GM12872 (cell line): ENCODE results near the gene RPAP3.

ENCODE experiments used
- TF ChIP-seq, protein P1 (sequence below): IDR thresholded peaks from 3 replicates; pipeline ENCODE4 v1.5.1; 2011; ENCODE audit warnings: low read depth, mild to moderate bottlenecking, low read length, moderate library complexity; ENCODE audit not compliant: insufficient read depth

Gene RPAP3

DNA sequence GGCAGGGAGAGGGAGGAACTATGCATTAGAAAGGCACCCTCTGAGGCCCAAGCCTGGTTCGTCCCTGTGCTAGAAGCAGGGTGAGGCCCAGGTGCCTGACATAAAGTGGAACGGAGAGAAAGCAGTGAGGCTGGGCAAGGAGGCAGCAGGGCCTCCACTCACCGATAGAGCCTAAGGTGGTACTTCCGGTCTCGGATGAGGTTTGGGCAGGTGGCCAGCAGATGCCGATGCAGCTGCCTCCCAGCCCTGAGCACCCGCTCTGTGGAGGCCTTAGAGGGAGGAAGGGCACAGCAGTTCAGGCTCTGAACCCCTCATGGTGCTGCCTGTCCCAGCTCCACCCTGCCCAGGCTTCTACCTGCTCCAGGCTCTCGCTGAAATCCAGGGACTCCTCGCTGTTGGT lies 45.7 kb upstream of the RPAP3 start:
- TF ChIP-seq, protein P1, sequence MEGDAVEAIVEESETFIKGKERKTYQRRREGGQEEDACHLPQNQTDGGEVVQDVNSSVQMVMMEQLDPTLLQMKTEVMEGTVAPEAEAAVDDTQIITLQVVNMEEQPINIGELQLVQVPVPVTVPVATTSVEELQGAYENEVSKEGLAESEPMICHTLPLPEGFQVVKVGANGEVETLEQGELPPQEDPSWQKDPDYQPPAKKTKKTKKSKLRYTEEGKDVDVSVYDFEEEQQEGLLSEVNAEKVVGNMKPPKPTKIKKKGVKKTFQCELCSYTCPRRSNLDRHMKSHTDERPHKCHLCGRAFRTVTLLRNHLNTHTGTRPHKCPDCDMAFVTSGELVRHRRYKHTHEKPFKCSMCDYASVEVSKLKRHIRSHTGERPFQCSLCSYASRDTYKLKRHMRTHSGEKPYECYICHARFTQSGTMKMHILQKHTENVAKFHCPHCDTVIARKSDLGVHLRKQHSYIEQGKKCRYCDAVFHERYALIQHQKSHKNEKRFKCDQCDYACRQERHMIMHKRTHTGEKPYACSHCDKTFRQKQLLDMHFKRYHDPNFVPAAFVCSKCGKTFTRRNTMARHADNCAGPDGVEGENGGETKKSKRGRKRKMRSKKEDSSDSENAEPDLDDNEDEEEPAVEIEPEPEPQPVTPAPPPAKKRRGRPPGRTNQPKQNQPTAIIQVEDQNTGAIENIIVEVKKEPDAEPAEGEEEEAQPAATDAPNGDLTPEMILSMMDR, result no peak

DNA sequence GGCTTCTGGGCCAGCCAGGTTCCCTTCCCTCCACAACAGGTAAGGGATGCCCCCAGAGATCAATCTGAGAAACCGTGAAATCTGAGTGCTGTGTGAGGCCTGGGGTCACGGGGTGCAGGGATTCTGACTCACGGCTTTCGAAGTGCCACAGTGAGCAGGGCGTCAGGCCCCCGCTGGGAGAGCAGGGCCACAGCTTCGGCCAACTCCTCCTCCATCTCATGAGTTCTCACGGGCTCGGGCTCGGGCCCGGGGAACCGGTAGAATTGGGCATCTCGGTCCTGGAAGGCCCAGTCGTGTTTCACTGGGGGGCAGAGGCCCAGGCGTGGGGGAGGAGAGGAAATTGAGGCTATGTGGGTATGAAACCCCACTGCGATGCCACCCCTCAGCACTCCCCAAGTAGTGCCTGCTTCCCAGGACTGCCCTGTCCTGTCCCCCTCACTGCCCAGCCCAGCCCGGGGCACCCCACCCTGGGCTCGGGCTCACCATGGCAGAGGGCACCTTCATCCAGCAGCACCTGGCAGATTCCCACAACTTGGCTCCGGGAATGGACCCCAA lies 45.2 kb upstream of the RPAP3 start:
- TF ChIP-seq, protein P1, result no peak

DNA sequence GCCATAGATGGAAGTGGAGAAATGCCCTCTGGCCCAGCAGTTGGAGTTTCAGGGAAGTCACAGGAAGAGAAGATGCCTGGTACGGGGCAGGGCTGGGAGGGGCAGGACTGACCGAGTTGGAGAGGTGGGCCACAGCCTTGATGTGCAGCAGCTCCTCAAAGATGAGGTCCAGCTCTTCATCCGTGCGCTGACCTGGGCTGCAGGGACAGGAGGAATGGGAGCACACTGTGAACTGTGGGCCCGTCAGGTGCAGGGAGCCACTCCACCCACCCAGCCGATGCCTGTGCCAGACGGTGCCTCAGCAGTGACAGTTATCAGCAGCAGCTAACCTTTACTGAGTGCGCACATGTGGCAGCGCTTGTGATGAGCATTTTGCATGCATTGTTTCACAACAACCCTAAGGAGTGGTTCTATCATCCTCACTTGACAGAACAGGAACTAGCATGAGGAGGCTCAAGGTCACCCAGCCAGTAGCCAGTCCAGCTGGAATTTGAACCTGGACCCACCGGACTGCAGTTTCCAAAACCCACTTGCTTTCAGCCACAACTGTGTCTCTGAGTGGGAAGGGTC lies 44.5 kb upstream of the RPAP3 start:
- TF ChIP-seq, protein P1, result no peak

DNA sequence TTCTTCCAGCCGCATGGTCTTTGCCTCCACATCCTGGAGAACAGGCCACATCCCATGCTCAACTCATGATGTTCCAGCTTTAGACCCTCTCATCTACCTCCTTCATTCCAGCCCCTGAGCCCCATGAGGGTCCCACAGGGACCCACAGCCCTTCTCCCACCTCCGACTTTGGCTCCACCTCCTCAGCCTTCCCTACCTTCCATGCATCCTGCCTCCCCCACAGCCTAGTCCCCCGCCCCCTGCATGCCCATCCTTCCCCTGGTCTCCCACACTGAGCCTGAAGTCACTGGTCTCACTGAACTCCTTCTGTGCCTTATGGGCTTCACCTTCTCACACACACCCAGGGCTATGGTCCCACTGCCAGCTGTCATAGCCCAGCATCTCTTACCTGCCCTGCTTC lies 43.1 kb upstream of the RPAP3 start:
- TF ChIP-seq, protein P1, result no peak

DNA sequence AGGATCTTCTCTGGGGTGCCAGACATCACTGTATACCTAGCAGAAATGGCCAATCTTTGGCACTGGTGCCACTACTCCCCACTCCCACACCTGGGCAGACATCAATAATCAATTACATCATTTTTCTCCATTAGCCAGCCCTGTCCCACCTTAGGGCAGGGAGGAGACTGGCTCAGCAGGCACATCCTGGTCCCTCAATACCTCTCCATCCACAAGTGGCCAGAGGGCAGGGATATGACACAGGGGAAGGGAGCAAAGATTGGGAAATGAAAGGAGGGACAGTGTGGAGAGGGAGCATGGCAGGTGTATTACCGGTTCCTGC lies 42.6 kb upstream of the RPAP3 start:
- TF ChIP-seq, protein P1, result no peak

DNA sequence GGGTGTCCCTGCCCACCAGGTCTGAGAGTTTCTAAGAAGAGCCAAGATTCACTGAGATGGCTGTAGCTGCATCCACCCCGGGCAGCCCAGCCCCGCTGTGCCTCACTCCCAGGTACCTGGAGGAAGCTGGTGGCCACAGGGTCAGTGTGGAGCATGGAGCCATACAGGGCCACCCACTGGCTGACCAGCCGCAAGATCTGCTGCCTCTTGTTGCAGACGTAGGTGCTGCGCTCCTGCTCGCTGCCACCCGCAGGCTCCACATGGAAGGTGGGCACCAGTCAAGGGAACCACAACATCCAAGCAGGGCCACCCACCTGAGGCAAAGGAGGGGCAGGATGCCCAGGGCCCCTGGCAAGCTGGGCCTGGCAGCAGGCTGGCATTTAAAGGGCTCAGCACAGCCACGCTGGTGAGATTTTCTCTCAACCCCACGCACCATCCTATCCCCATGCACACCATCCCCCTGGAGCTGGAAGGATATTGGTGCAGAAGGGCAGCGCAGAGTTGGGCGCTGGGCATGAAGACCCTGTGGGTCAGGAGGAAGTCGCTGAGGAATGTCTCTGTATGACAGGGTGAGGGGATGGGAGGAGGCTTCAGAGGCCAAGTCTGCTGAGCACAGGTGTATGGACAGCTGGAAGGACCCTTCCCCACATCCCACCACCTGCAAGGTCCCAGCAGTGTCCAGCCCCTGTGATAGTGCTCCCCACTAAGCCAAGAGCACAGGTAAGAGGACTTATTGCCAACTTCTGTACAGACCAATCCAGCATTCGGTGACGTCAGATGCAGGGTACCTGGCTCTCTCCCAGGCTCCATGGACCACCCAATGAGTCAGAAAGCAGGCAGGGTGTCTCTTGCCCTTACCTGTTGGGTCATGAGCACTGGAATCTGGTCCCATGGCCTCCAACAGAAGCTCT lies 42.0 kb upstream of the RPAP3 start:
- TF ChIP-seq, protein P1, result no peak

DNA sequence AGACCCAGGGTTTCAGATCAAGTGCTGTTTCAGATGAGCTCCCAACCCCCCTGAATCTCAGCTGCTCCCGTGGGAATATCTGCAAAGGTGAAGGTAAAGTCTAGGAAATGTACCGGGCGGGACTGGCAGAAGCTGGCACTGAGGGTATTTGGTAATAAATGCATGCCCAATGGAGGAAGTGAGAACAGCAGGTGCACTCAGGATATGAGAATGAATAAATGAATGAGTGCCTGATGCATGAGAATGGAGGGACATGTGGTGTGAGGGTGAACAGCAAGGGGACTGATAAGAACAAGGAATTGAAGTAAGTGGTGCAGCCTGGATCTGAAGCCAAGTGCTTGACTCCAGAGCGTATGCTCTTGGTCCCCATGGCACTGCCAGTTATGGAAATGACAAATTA lies 41.3 kb upstream of the RPAP3 start:
- TF ChIP-seq, protein P1, result no peak
